ENCODE data around the gene CLDN7. TPM values are rescaled to one million over a fixed set of nuclear protein-coding genes. Genes with fewer than 3 reads are reported as not detected.

CLDN7 gene
- total RNA-seq, 1 experiment from 2014 or later = 147 TPM

- peak within 1 kb of the TSS; percentile 95 for H3K4me2 ChIP-seq (ENCODE audit: low read length)
- no peak for TF ChIP-seq EZH2phosphoT487 (IDR thresholded peaks at IDR 0.05; ENCODE audit: borderline replicate concordance, low read length)
- TF ChIP-seq CTCF (conservative IDR thresholded peaks at IDR 0.05; ENCODE audit: low read depth, low read length) = peak; percentile 43; the same call in 1 of the 2 replicates
- H2AFZ ChIP-seq (ENCODE audit: low read length) = peak within 1 kb of the TSS; percentile 79
- H3K36me3 ChIP-seq (ENCODE audit: low read depth, low read length) = peaks cover 3% of the 10 kb centered on the region; the same call in 1 of the 2 replicates
- ChIA-PET CTCF (no interaction called here), POLR2A (ENCODE audit: unreplicated experiment) (no interaction called here)
- H3K9ac ChIP-seq (ENCODE audit: low read length) = peak within 1 kb of the TSS; percentile 96
- H3K9me2 ChIP-seq (replicated peaks; ENCODE audit: low read length) = no peaks in the 10 kb centered on the region
- H3K27ac ChIP-seq (ENCODE audit: low read length) = peak within 1 kb of the TSS; percentile 96
- peak; percentile 67 for ATAC-seq
- peak within 1 kb of the TSS; percentile 92 for H3K4me3 ChIP-seq (ENCODE audit: low read length)
- H3F3A ChIP-seq (ENCODE audit: low read length, unreplicated experiment) = no peaks in the 10 kb centered on the region
- no peaks in the 10 kb centered on the region for H3K9me3 ChIP-seq (ENCODE audit: low read length)
- intact Hi-C loops (cut with micrococcal nuclease) = loop anchor here (1.0 to 2.0 kb wide), 2 partner anchors 10 to 28 kb away; partner anchors contain the start of genes CLDN7 and SLC2A4
- no peaks in the 10 kb centered on the region for H3K27me3 ChIP-seq (ENCODE audit: low read length)
- peaks cover 21% of the 10 kb centered on the region for H3K4me1 ChIP-seq (ENCODE audit: insufficient read depth, low read length)
- 0 out of 2 replicates have a peak, but pooled peaks cover 5% of the 10 kb centered on the region for H4K20me1 ChIP-seq (ENCODE audit: low read length)
- DNase-seq = peak; percentile 86
- TSS peak; percentile 69 for BruUV-seq (replicated peaks)
- peaks cover 69% of the 10 kb centered on the region for H3K79me2 ChIP-seq (ENCODE audit: low read length)
Measured at GRCh38 chr17:7252176-7253043, 9.9 kb downstream of the CLDN7 start, which contains the start of gene ELP5. Gene ELP5, plus strand, starts transcription at chr17:7252215. Its CDS starts 336 bp downstream, at chr17:7252551.

GRCh38 chr17:7251661-7252175 is 10.6 kb downstream of the CLDN7 start, which contains the start of gene CTDNEP1:
Gene CTDNEP1, minus strand, starts transcription at chr17:7251734. Its CDS starts 438 bp downstream, at chr17:7251296.
- Histone ChIP-seq H3K4me3 (ENCODE audit: low read length) (peak within 1 kb of the TSS; percentile 92), H2AFZ (ENCODE audit: low read length) (peak within 1 kb of the TSS; percentile 79), H3K9me2 (replicated peaks; ENCODE audit: low read length) (no peaks in the 10 kb centered on the region), H4K20me1 (ENCODE audit: low read length) (0 out of 2 replicates have a peak, but pooled peaks cover 5% of the 10 kb centered on the region), H3K27ac (ENCODE audit: low read length) (peak within 1 kb of the TSS; percentile 96), H3K9me3 (ENCODE audit: low read length) (no peaks in the 10 kb centered on the region), H3K9ac (ENCODE audit: low read length) (peak within 1 kb of the TSS; percentile 96), H3K79me2 (ENCODE audit: low read length) (peaks cover 76% of the 10 kb centered on the region), H3F3A (ENCODE audit: low read length, unreplicated experiment) (no peaks in the 10 kb centered on the region), H3K4me2 (ENCODE audit: low read length) (peak within 1 kb of the TSS; percentile 95), H3K4me1 (ENCODE audit: insufficient read depth, low read length) (peaks cover 21% of the 10 kb centered on the region), H3K27me3 (ENCODE audit: low read length) (no peaks in the 10 kb centered on the region), H3K36me3 (ENCODE audit: low read depth, low read length) (peaks cover 3% of the 10 kb centered on the region; the same call in 1 of the 2 replicates)
- no TSS peak for BruUV-seq (replicated peaks)
- ChIA-PET CTCF (no interaction called here), POLR2A (ENCODE audit: unreplicated experiment) (no interaction called here)
- intact Hi-C loops (cut with micrococcal nuclease) = loop anchor here (1.0 to 2.0 kb wide), 2 partner anchors 11 to 29 kb away; partner anchors contain the start of genes CLDN7 and SLC2A4
- TF ChIP-seq EZH2phosphoT487 (IDR thresholded peaks at IDR 0.05; ENCODE audit: borderline replicate concordance, low read length) (no peak), EZH2 (IDR thresholded peaks at IDR 0.05; ENCODE audit: low read length, unreplicated experiment) (no peak), CTCF (conservative IDR thresholded peaks at IDR 0.05; ENCODE audit: low read depth, low read length) (no peak)
- DNase-seq (peak; percentile 98), ATAC-seq (peak; percentile 92)
